ENCODE data around the gene DLGAP1.
"Not testable (repeated sequence)": the region's sequence is repeated elsewhere in the genome, so short reads cannot be mapped to it uniquely, and the experiment has no call there.

Gene DLGAP1

GRCh38 chr18:4309227-4309626 lies 145.9 kb downstream of the DLGAP1 start:
- TF ChIP-seq POLR2A (IDR thresholded peaks at IDR 0.05; ENCODE audit: extremely low read depth, insufficient read length) (no peak), CTCF (IDR thresholded peaks at IDR 0.05; ENCODE audit: low read depth, low read length) (no peak), MAX (IDR thresholded peaks at IDR 0.05; ENCODE audit: low read depth, low read length) (no peak), MYC (IDR thresholded peaks at IDR 0.05; ENCODE audit: low read depth, low read length) (no peak)
- no peak for DNase-seq (ENCODE audit: low read depth)
- no peak overlapping the region for H3K4me3 ChIP-seq (ENCODE audit: low read depth, low read length)

- DNase-seq (ENCODE audit: low read depth): no peak
- TF ChIP-seq MAX (IDR thresholded peaks at IDR 0.05; ENCODE audit: low read depth, low read length): no peak
- no peak for TF ChIP-seq POLR2A (IDR thresholded peaks at IDR 0.05; ENCODE audit: extremely low read depth, insufficient read length)
- TF ChIP-seq CTCF (IDR thresholded peaks at IDR 0.05; ENCODE audit: low read depth, low read length): no peak
- TF ChIP-seq MYC (IDR thresholded peaks at IDR 0.05; ENCODE audit: low read depth, low read length): no peak
- no peak overlapping the region for H3K4me3 ChIP-seq (ENCODE audit: low read depth, low read length)
Observed at GRCh38 chr18:4308576-4308975, 146.5 kb downstream of the DLGAP1 start.

GRCh38 chr18:4299395-4299794 lies 155.7 kb downstream of the DLGAP1 start:
- DNase-seq (ENCODE audit: low read depth): no peak
- H3K4me3 ChIP-seq (ENCODE audit: low read depth, low read length): no peak overlapping the region
- no peak for TF ChIP-seq POLR2A (IDR thresholded peaks at IDR 0.05; ENCODE audit: extremely low read depth, insufficient read length)
- no peak for TF ChIP-seq MYC (IDR thresholded peaks at IDR 0.05; ENCODE audit: low read depth, low read length)
- TF ChIP-seq CTCF (IDR thresholded peaks at IDR 0.05; ENCODE audit: low read depth, low read length): no peak
- no peak for TF ChIP-seq MAX (IDR thresholded peaks at IDR 0.05; ENCODE audit: low read depth, low read length)

GRCh38 chr18:4293337-4293736 lies 161.8 kb downstream of the DLGAP1 start:
- no peak for TF ChIP-seq CTCF (IDR thresholded peaks at IDR 0.05; ENCODE audit: low read depth, low read length)
- no peak for TF ChIP-seq MYC (IDR thresholded peaks at IDR 0.05; ENCODE audit: low read depth, low read length)
- no peak for TF ChIP-seq POLR2A (IDR thresholded peaks at IDR 0.05; ENCODE audit: extremely low read depth, insufficient read length)
- TF ChIP-seq MAX (IDR thresholded peaks at IDR 0.05; ENCODE audit: low read depth, low read length): no peak
- no peak for DNase-seq (ENCODE audit: low read depth)
- no peak overlapping the region for H3K4me3 ChIP-seq (ENCODE audit: low read depth, low read length)

GRCh38 chr18:4292696-4293095 lies 162.4 kb downstream of the DLGAP1 start:
- DNase-seq (ENCODE audit: low read depth): no peak
- no peak overlapping the region for H3K4me3 ChIP-seq (ENCODE audit: low read depth, low read length)
- TF ChIP-seq POLR2A (IDR thresholded peaks at IDR 0.05; ENCODE audit: extremely low read depth, insufficient read length) (no peak), MYC (IDR thresholded peaks at IDR 0.05; ENCODE audit: low read depth, low read length) (no peak), MAX (IDR thresholded peaks at IDR 0.05; ENCODE audit: low read depth, low read length) (no peak), CTCF (IDR thresholded peaks at IDR 0.05; ENCODE audit: low read depth, low read length) (no peak)

GRCh38 chr18:4287340-4287739 lies 167.8 kb downstream of the DLGAP1 start:
- H3K4me3 ChIP-seq (ENCODE audit: low read depth, low read length); DNase-seq (ENCODE audit: low read depth): not testable (repeated sequence)

Measured in NB4 (cell line).